ENCODE data around the gene FCGR3B.
"Not testable (repeated sequence)": the region's sequence is repeated elsewhere in the genome, so short reads cannot be mapped to it uniquely, and the experiment has no call there.

The FCGR3B gene

DNA sequence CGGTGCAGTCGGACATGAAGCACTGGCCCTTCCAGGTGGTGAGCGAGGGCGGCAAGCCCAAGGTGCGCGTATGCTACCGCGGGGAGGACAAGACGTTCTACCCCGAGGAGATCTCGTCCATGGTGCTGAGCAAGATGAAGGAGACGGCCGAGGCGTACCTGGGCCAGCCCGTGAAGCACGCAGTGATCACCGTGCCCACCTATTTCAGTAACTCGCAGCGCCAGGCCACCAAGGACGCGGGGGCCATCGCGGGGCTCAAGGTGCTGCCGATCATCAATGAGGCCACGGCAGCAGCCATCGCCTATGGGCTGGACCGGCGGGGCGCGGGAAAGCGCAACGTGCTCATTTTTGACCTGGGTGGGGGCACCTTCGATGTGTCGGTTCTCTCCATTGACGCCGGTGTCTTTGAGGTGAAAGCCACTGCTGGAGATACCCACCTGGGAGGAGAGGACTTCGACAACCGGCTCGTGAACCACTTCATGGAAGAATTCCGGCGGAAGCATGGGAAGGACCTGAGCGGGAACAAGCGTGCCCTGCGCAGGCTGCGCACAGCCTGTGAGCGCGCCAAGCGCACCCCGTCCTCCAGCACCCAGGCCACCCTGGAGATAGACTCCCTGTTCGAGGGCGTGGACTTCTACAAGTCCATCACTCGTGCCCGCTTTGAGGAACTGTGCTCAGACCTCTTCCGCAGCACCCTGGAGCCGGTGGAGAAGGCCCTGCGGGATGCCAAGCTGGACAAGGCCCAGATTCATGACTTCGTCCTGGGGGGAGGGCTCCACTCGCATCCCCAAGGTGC is 24.2 kb downstream of the FCGR3B start:
- DNase-seq (ENCODE audit: low read depth in 2 of 2, low spot score in 1 of 2), result not testable (repeated sequence)

DNA sequence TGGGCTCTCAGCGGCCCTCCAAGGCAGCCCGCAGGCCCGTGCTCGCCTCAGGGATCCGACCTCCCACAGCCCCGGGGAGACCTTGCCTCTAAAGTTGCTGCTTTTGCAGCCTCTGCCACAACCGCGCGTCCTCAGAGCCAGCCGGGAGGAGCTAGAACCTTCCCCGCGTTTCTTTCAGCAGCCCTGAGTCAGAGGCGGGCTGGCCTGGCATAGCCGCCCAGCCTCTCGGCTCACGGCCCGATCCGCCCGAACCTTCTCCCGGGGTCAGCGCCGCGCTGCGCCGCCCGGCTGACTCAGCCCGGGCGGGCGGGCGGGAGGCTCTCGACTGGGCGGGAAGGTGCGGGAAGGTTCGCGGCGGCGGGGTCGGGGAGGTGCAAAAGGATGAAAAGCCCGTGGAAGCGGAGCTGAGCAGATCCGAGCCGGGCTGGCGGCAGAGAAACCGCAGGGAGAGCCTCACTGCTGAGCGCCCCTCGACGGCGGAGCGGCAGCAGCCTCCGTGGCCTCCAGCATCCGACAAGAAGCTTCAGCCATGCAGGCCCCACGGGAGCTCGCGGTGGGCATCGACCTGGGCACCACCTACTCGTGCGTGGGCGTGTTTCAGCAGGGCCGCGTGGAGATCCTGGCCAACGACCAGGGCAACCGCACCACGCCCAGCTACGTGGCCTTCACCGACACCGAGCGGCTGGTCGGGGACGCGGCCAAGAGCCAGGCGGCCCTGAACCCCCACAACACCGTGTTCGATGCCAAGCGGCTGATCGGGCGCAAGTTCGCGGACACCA is 25.0 kb downstream of the FCGR3B start:
- DNase-seq (ENCODE audit: low read depth in 2 of 2, low spot score in 1 of 2), result not testable (repeated sequence)

DNA sequence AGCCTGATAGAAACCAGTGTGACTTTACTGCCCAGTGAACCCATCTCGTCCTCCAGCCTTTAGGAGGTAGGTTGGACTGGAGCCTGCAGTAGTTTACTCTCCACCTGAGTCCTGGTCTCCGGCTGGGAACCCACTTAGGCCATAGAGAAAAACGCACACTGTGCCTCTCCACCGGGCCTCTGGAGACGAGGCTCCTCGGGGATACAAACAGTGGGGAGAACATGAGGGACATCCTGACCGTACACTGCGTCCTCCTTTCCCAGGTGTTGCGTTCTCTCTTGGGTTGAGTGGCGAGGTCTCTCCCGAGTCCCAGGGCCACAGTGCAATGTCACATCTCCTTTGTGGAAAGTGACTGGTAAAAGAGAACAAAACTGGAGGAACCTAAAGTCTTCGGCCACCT is 26.0 kb downstream of the FCGR3B start:
- not testable (repeated sequence) for DNase-seq (ENCODE audit: low read depth in 2 of 2, low spot score in 1 of 2)

DNA sequence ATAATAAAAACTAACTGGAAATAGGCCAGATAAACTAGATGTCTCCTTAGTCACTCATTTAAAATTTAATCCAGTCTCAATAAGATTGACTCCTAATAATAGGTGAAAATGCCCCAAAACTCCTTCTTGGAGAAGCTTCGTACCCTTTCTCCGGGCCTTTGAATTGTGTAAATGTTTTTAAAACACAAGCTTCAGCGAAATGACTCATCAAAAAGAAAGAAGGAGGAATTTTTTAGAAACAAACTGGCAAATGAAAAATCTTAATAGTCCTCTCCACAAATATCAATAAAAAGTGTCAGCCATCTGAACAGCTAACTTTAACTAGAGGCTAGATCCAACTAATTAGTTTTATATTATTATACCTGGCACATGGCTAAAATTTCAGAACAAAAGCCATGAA is 33.9 kb downstream of the FCGR3B start:
- not testable (repeated sequence) for DNase-seq (ENCODE audit: low read depth in 2 of 2, low spot score in 1 of 2)

DNA sequence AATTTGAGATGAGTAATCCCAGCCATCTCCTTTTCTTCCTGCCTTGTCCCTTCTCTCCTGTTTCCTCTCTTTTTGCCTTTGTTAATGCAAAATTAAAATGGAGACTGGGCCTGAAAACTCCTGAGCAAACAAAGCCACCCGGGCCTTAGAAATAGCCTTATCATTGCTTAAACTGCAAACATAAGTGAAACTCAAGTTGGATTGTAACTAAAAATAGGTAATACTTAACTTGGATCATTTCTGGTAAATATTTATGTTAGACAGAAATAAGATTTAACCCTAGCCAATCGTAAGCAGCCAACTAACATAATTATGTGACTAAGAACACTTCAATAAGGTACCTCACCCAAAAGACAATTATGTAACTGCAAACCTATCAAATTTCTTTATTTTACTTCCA is 35.4 kb downstream of the FCGR3B start:
- not testable (repeated sequence) for DNase-seq (ENCODE audit: low read depth in 2 of 2, low spot score in 1 of 2)

DNA sequence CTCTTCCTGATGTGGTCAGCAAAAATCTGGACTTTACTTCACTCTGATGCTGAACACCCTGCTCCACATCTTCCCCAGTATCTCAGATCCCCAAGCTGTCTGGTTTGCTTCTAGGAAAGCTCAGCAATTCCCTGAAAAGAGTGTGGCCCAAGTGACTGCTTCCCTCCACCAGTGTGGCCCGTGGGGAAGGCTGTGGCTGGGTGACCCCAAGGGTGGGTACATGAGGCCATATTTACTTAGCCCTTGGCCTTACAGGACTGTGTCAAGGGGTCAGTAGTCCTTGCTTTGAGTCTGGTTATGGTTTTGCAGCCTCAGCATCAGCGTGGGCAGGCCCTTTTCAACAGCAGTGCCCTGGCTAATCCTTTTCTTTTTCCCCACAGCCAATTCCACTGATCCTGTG is 35.8 kb downstream of the FCGR3B start:
- not testable (repeated sequence) for DNase-seq (ENCODE audit: low read depth in 2 of 2, low spot score in 1 of 2)

DNA sequence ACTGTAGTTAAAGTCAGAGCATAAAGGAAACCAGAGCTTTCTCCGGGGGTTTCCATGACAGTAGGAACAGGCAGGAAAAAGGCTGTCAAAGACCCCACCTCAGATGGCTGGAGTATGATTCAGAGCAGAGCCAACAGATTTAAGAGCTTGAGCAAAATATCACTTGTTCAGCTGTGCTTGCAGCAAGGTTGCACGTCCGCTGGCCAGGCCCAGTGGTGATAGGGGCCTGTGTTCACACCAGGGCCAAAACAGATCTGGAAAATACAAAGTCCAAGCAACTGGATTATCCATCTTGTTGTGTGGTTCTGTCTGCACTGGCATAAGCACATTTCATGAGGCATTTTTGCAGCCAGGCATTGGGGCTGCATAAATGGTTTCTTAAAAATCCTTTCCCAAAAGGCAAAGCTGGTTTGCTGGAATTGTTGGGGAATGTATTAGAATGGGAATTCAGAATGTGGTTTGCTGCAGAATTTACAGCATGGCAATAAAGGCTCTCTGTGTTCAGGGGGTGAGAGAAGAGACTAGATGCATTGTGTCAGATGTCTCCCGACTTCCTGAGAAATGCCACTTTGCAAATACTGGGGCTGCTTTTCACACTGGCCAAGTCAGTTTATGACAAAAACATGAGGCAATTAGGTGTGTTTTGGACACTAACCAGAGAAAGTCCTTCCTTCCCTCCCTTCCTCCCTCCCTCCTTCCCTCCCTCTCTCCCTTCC is 36.5 kb downstream of the FCGR3B start:
- DNase-seq (ENCODE audit: low read depth in 2 of 2, low spot score in 1 of 2), result not testable (repeated sequence)

DNA sequence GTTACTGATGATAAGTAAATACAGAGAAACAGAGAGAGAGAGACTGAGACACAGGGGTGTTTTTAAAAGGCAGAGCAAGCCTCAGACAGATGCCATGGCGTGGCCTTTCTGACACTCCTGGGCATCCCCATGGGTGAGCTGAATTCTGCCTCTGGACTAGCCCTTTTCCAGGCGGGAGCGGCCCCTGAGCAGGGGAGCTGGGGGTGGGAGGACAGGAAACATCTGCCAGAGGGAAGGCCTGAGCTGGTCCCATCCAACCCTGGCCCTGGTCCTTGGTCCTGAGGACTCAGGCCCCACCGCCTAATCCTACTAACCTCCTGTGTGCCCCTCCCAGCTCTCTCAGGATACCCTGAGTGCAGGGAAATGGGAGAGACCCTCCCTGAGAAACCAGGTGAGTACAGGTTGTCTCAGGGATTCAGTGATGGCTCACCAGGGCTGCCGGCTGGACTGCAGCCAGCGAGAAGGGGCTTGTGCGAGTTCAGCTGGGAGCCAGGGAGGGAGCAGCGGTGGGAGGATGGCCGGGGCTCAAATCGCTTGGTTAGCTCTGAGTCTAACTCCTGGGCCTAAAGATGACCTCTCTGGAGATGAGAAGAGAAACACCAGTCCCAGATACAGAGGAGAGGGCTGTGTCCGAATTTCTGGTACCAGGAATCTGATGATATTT is 37.8 kb downstream of the FCGR3B start:
- DNase-seq (ENCODE audit: low read depth in 2 of 2, low spot score in 1 of 2), result not testable (repeated sequence)

DNA sequence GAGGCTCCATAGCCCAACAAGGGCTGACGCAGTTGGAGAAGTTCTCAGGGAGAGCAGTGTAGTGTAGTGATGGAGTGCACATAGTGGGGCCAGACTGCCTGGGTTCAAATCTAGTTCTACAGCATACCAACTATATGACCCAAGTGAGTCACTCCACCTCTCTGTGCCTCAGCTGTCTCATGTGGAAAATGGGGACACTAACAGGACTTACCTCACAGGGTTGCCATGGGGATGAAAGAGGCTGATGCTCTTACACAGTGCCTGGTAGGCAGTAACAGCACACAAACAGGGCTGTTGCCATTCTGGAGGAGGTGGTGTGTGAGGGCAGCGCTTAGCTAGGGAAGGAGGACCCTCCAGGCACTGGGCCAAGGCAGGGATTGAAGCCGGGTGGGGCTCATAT is 38.4 kb downstream of the FCGR3B start:
- not testable (repeated sequence) for DNase-seq (ENCODE audit: low read depth in 2 of 2, low spot score in 1 of 2)

DNA sequence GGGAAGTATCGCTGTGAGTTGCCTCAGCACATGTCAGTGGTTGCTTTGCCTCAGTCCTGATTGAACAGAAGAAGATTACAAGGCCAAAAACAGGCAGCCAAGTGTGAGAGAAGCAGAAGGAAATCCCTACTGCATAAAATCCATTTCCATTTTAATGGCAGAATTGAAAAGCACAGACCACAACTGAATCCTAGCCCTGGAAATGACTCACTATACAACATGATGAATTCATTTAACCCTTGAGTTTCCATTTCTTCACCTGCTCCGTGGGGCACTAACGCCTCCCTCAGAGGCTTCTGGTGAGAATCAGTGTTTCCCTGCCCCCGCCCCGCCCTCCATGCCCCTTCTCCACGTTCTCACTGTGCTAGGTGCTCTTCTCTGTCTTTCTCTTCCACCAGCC is 41.1 kb downstream of the FCGR3B start:
- not testable (repeated sequence) for DNase-seq (ENCODE audit: low read depth in 2 of 2, low spot score in 1 of 2)

DNA sequence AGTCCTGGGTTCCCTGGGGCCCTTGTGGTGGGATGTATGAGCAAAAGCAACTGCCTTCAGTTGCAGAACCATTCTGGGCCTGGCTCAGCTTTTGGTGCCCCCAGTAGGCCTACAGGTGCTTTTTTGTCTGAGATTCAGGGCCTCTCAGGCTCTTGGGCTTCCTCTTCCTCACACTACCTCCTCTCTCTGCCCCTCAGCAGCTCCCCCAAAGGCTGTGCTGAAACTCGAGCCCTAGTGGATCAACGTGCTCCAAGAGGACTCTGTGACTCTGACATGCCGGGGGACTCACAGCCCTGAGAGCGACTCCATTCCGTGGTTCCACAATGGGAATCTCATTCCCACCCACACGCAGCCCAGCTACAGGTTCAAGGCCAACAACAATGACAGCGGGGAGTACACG is 41.6 kb downstream of the FCGR3B start:
- not testable (repeated sequence) for DNase-seq (ENCODE audit: low read depth in 2 of 2, low spot score in 1 of 2)

DNA sequence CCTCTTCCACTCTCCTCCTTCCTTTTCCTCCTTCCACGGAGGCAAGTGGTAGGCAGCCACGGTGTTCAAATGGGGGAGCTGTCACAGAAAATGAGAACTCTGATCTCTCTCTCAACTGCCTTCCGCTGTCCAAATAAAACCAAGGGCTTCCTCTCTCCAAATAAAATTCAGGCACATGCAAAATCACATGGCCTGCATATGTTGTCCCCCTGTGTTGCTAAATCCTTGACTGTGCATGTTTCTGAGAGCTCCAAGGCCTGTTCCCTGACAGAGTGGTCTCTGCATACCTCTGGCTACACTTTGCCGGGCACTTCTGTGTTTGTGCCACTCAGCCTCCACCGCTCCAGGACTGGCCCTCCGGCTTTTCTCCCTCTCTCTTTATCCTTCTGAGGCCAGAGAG is 42.4 kb downstream of the FCGR3B start:
- not testable (repeated sequence) for DNase-seq (ENCODE audit: low read depth in 2 of 2, low spot score in 1 of 2)

DNA sequence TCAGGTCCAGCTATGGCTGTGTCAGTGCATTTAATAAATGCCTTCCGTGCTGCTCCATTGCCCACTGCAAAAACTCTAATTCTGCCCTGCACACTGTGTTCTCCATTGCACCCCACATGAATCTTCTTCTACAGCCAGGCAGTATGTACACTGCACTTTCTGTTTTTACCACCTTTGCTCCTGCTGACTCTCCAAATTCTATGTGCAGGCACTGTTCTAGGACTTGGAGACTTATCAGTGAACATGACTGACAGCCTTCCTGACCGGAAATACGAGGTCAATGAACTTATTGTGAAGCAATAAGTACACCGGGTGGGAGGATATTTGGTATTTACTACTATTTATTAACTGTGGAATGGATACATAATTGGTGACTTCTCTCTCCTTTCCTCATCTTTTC is 48.1 kb downstream of the FCGR3B start:
- not testable (repeated sequence) for DNase-seq (ENCODE audit: low read depth in 2 of 2, low spot score in 1 of 2)

DNA sequence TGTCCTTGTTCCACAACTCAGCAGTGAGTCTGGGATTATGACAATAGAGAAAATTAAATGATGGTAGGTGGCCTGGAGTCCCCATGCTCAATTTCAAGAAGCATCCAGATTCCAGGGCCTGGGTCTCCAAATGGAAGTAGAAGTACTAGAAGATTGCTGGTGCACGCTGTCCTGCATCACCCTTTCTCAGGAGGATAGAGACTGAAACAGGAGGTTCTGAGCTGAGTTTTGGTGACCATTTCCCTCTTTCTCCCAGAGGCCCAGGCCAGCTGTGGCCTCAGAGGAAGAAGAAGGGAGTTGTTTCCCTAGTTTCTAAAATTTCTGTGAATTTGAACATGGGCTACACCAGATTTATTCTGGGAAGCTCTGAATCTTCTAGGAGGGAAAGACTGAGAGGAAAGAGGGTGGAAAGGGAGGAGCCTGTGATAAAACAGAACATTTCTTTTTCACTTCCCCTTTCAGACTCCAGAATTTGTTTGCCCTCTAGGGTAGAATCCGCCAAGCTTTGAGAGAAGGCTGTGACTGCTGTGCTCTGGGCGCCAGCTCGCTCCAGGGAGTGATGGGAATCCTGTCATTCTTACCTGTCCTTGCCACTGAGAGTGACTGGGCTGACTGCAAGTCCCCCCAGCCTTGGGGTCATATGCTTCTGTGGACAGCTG is 50.0 kb downstream of the FCGR3B start:
- DNase-seq (ENCODE audit: low read depth in 2 of 2, low spot score in 1 of 2), result not testable (repeated sequence)

DNA sequence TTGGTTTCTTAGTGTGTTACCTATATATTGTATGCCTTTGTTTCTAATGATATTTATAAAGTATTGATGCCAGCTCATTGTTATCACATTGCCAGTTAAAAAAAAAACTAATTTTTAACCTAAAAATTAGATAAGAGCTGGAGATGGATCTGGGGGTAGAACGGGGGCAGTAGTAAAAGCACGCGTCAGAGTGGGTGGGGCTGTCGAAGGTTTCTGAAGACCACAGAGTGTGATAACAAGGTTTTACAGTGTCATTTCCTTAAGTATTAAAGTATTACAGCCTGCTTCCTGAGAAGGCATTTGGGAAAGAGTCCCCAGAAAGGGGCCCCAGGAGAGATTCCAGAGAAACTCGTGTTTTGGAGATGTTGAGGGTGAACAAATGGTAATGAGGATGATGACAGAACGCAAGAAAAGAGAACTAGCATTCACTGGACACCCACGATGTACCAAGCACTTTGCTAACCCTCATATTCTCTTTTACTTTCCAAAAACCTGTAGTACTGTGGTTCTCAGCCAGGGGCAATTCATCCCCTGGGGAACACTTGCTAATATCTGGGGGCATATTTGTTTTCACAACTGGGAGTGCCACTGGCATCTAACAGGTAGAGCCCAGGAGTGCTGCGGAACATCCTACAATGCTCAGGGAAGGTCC is 51.0 kb downstream of the FCGR3B start:
- not testable (repeated sequence) for DNase-seq (ENCODE audit: low read depth in 2 of 2, low spot score in 1 of 2)

DNA sequence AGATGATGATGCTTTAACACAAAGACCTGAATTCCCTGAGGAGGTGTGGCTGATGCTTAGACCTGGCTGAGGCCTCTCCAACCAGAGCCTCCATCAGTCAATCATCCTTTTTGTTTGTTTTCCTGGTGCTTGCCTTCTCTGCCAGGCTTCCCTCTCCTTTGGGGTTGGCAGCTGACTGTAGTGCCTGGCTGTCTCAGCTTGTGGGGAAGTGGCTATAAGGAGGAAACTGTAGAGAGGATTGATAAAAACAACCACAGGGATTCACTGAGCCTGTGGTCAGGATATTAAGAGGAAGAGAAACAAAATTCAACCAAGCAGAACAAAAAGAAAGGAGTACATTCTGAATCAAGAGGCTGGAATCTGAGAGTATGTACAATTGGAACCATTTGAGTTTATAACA is 54.3 kb downstream of the FCGR3B start:
- not testable (repeated sequence) for DNase-seq (ENCODE audit: low read depth in 2 of 2, low spot score in 1 of 2)

Measured in stimulated activated CD8-positive, alpha-beta memory T cell treated with anti-CD3 and anti-CD28 coated beads, Interleukin-4, amount 100 ng/mL, for 1 hour (primary cell).